HG03442 (cell line): ENCODE data around the gene CKS1B.
"Not testable (repeated sequence)": the region's sequence is repeated elsewhere in the genome, so short reads cannot be mapped to it uniquely, and the experiment has no call there.

Source experiments
- ATAC-seq: cut with Tn5 transposase; IDR thresholded peaks from one replicate; pipeline ENCODE4 v1.9.1; 2021; ENCODE audit warnings: mild to moderate bottlenecking, moderate library complexity; ENCODE audit not compliant: unreplicated experiment

The CKS1B gene

GRCh38 chr1:154983776-154984466, 9.4 kb downstream of the CKS1B start:
- ATAC-seq: no peak

GRCh38 chr1:154986736-154987135, 12.3 kb downstream of the CKS1B start:
- not testable (repeated sequence) for ATAC-seq

GRCh38 chr1:154987326-154987725, 12.8 kb downstream of the CKS1B start:
- no peak for ATAC-seq

- no peak for ATAC-seq
Measured at GRCh38 chr1:154988058-154988954, 13.8 kb downstream of the CKS1B start.

- ATAC-seq: no peak
Measured at GRCh38 chr1:154989195-154989860, 14.8 kb downstream of the CKS1B start.

GRCh38 chr1:154990276-154990675, 15.8 kb downstream of the CKS1B start:
- no peak for ATAC-seq

GRCh38 chr1:154992721-154993571, 18.5 kb downstream of the CKS1B start:
- ATAC-seq: no peak

GRCh38 chr1:154993572-154994268, 19.2 kb downstream of the CKS1B start, which contains the start of gene LENEP:
Gene LENEP, plus strand, starts transcription at chr1:154993586. Its CDS starts 22 bp downstream, at chr1:154993608.
- no peak for ATAC-seq

- no peak for ATAC-seq
Measured at GRCh38 chr1:154994269-154994587, 19.7 kb downstream of the CKS1B start.

- no peak for ATAC-seq
Measured at GRCh38 chr1:154994591-154994990, 20.1 kb downstream of the CKS1B start.

- ATAC-seq: not testable (repeated sequence)
Measured at GRCh38 chr1:154995301-154995983, 21.0 kb downstream of the CKS1B start.

GRCh38 chr1:154996966-154997701, 22.7 kb downstream of the CKS1B start:
- no peak for ATAC-seq

GRCh38 chr1:154998201-154998780, 23.8 kb downstream of the CKS1B start:
- ATAC-seq: no peak

GRCh38 chr1:154998818-154999570, 24.5 kb downstream of the CKS1B start:
- no peak for ATAC-seq

GRCh38 chr1:154999571-155000410, 25.3 kb downstream of the CKS1B start:
- no peak for ATAC-seq

- no peak for ATAC-seq
Measured at GRCh38 chr1:155000411-155000725, 25.9 kb downstream of the CKS1B start.
